Neural cell (in vitro differentiated cells): ENCODE data around the gene PCDHA11. TPM values are rescaled to one million over a fixed set of nuclear protein-coding genes. Genes with fewer than 3 reads are reported as not detected.

Experiments
- polyA plus RNA-seq: library from polyadenylated mRNA; depleted of rRNA; stranded (reverse); fragments of >200 nt; gene quantifications from 2 replicates; pipeline ENCODE4 v1.2.3, GENCODE V29; 2014

PCDHA11 gene
- polyA plus RNA-seq, 1 donor from 2014 or later = 5.3 TPM

Other genes with a start within 250 kb of the PCDHA11 start
- gene CD14, start 235.8 kb upstream of the PCDHA11 start, polyA plus RNA-seq = 1.5 TPM in 1 of 2 replicates, not detected in the other
- 23.5 and 37.5 TPM in 2 replicates for gene TMCO6, start 229.5 kb upstream of the PCDHA11 start, polyA plus RNA-seq
- gene NDUFA2, start 221.3 kb upstream of the PCDHA11 start, polyA plus RNA-seq = 131 and 162 TPM in 2 replicates
- gene IK, start 221.1 kb upstream of the PCDHA11 start, polyA plus RNA-seq = 202 and 264 TPM in 2 replicates
- gene WDR55, start 204.1 kb upstream of the PCDHA11 start, polyA plus RNA-seq = 20.4 and 20.7 TPM in 2 replicates
- gene DND1, start 195.4 kb upstream of the PCDHA11 start, polyA plus RNA-seq = 4.2 and 4.4 TPM in 2 replicates
- gene HARS1, start 177.6 kb upstream of the PCDHA11 start, polyA plus RNA-seq = 76.3 and 80.2 TPM in 2 replicates
- 93.9 and 102 TPM in 2 replicates for gene HARS2, start 177.5 kb upstream of the PCDHA11 start, polyA plus RNA-seq
- gene ZMAT2, start 168.5 kb upstream of the PCDHA11 start, polyA plus RNA-seq = 148 and 170 TPM in 2 replicates
- 0.28 TPM in 1 of 2 replicates, not detected in the other for gene PCDHA1, start 82.8 kb upstream of the PCDHA11 start, polyA plus RNA-seq
- 8.7 and 9.9 TPM in 2 replicates for gene PCDHA2, start 74.1 kb upstream of the PCDHA11 start, polyA plus RNA-seq
- gene PCDHA3, start 67.9 kb upstream of the PCDHA11 start, polyA plus RNA-seq = 1.7 and 3.0 TPM in 2 replicates
- gene PCDHA4, start 61.9 kb upstream of the PCDHA11 start, polyA plus RNA-seq = 43.6 and 47.6 TPM in 2 replicates
- gene PCDHA5, start 47.3 kb upstream of the PCDHA11 start, polyA plus RNA-seq = 1.4 and 2.2 TPM in 2 replicates
- gene PCDHA6, start 41.0 kb upstream of the PCDHA11 start, polyA plus RNA-seq = 2.5 and 3.6 TPM in 2 replicates
- gene PCDHA7, start 34.7 kb upstream of the PCDHA11 start, polyA plus RNA-seq = 2.9 and 3.3 TPM in 2 replicates
- gene PCDHA8, start 27.8 kb upstream of the PCDHA11 start, polyA plus RNA-seq = 0.66 and 1.4 TPM in 2 replicates
- 0.56 and 0.88 TPM in 2 replicates for gene PCDHA9, start 20.6 kb upstream of the PCDHA11 start, polyA plus RNA-seq
- gene PCDHA10, start 13.1 kb upstream of the PCDHA11 start, polyA plus RNA-seq = 5.5 and 6.7 TPM in 2 replicates
- gene PCDHA12, start 6.4 kb downstream of the PCDHA11 start, polyA plus RNA-seq = 12.8 and 13.9 TPM in 2 replicates
- gene PCDHA13, start 13.2 kb downstream of the PCDHA11 start, polyA plus RNA-seq = 0.89 and 1.2 TPM in 2 replicates
- gene PCDHAC1, start 57.3 kb downstream of the PCDHA11 start, polyA plus RNA-seq = 2.4 and 3.3 TPM in 2 replicates
- 7.6 and 9.3 TPM in 2 replicates for gene PCDHAC2, start 97.5 kb downstream of the PCDHA11 start, polyA plus RNA-seq
- gene PCDHB1, start 182.4 kb downstream of the PCDHA11 start, polyA plus RNA-seq = 0.10 TPM in 1 of 2 replicates, not detected in the other
- gene PCDHB2, start 225.7 kb downstream of the PCDHA11 start, polyA plus RNA-seq = 103 and 105 TPM in 2 replicates
- 3.9 and 4.9 TPM in 2 replicates for gene PCDHB3, start 231.5 kb downstream of the PCDHA11 start, polyA plus RNA-seq